ENCODE data around the gene PHETA1. TPM values are rescaled to one million over a fixed set of nuclear protein-coding genes. Genes with fewer than 3 reads are reported as not detected.

PHETA1 gene
- total RNA-seq, 1 experiment from 2014 or later, result 8.5 TPM

Other genes with a start within 250 kb of the PHETA1 start
- gene SH2B3, start 36.8 kb upstream of the PHETA1 start, total RNA-seq (2014; rRNA removed; shearing (Covaris generic)), result 13.0 and 20.5 TPM in 2 replicates
- 13.6 and 19.0 TPM in 2 replicates for gene ATXN2, start 230.2 kb upstream of the PHETA1 start, total RNA-seq (2014; rRNA removed; shearing (Covaris generic))